GM18508 (cell line): ENCODE data around the gene IL36G.

Source experiments
- ATAC-seq: cut with Tn5 transposase; IDR thresholded peaks from one replicate; pipeline ENCODE4 v1.9.1; 2021; ENCODE audit warnings: moderate number of reproducible peaks; ENCODE audit not compliant: insufficient read depth, unreplicated experiment

The IL36G gene

DNA sequence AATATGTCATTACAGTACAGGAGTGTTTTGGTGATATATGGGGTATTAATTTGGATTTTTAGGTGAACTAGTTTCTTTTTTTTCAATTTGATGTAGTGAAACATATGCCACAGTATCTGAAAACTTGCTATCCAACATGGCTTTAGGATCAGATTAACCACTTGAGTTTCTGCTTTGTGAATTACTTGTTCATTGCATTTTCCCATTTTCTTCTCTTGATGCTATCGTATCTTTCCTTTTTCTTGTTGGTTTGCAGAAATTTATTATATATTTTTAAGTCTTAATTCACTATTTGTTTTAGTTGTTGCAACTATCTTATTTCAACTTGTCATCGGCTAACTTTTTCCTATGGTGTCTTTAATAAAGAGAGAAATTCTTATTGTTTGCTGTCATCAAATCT, 36.3 kb downstream of the IL36G start:
- no peak for ATAC-seq

DNA sequence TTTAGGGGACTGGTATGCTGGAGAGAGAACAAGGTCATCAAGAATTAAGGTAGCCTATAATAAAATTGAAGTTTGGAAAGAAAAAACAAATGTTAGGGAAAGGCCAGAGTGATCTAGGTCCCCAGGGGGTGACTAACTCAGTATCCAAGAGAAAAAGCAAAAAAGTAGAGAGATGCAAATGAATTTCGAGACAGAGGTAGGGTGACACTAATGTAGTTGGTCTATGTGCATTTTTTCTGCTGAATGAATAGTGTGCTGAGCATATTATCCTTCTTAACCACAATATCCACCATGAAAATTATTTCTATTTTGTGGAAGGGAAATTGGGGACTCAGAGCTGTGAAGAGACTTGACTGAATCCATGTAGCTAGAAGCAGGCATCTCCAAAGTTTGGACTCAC, 37.2 kb downstream of the IL36G start:
- no peak for ATAC-seq

DNA sequence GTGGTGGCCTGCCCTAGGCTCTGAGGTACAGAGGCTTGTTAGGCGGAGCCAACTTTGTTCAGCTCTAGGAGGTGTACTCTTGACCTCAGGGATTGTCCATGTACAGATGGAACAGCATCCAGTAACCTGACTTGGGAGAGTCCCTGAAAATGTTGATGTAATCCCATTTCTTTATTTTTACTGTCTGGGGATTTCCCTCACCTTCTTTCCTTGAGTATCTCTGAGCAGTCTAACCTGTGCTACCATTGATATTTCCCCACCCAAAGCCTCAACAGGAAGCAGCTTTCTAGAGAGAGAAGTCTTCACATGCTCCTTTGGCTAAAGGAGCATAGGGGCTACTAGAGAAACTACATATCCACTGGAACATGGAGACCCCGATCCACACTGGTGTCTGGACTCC, 37.8 kb downstream of the IL36G start:
- ATAC-seq: no peak

DNA sequence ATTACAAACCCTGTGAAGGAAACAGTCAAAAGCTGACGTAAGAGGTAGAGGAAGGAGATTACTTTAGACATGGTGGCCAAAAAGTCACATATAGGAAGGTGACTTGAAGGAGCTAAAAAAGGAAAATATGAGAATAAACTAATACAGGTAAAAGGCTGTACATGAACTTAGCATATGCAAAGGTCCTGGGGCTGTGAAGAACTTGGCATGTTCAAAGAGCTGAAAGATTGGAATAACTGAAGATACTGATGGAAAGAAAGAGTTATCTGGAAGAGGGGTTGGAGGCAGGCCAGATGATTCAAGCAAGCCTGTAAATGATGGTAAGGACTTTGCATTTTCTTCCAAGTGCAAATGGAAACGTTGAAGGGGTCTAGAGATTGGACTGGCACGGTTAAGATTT, 40.7 kb downstream of the IL36G start:
- ATAC-seq: no peak

DNA sequence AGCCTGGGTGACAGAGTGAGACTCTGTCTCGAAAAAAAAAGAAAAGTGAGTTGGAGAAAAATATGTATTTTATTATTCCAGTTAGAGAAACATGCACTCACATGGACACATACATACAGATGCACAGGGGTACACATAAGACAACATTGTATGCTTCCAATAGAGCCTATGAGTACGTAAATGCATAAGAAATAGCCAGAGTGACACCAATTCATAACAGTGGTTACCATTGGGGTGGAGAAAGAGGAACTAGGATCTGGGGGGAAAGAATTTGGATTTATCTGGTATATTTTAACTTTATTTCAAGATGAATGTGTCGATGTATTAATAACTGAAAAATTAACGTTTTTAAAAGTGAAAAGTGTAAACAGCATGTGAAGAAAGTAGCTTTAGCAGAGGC, 43.5 kb downstream of the IL36G start:
- no peak for ATAC-seq

DNA sequence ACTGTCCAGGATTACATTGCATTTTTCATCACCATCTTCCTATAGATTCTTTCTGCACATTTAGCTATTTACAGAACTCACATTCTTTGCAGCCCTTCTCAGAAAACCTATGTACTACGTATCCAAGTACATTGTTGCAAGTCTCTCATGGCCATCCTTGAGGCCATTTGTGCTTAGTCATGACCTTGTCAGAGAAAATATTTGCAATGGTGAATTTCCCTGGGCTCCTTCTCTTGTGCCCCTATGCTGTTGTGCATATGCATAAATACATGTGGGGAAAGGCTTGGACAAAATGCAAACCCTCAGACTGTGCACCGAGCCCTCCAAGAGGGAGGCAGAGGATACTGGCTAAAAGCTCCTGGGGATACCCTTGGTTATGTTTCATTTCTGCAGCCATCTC, 47.0 kb downstream of the IL36G start:
- ATAC-seq: no peak

DNA sequence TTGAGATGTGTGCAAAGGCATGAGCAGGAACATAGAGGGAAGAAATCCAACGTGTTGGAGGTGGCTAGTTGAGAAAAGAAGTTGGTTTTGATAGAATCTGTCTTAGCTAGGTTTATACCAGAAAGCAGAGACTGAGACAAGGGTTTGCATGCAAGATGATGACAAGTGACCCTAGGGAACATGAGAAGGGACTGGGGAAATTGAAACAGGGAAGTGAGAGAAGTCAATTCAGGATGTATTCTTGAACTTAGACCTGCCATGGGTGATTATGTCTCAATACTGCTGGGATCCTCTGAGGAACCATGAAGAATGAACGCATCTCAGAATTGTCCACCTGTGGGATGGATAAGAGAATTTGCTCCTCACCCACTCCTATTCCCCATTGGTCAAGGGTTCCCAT, 47.9 kb downstream of the IL36G start:
- no peak for ATAC-seq

DNA sequence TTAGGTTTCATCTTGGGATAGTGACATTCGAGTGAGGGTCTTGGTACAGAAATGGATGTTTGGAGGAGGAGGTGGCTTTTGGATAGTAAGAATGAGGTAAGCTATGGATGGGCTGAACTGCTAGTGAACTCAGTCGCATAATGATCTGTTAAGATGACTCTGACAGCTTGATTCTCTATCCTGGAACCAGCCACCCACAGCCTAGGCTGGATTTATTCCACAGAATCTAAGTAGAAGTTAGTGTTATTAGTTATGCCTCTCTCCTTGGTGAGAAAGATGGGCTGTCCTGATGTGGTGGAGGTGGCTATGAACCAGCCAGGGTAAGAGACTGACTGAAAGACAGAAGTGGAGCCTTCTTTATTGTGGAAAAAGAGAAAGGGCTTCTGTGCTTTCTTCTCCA, 49.9 kb downstream of the IL36G start:
- no peak for ATAC-seq

DNA sequence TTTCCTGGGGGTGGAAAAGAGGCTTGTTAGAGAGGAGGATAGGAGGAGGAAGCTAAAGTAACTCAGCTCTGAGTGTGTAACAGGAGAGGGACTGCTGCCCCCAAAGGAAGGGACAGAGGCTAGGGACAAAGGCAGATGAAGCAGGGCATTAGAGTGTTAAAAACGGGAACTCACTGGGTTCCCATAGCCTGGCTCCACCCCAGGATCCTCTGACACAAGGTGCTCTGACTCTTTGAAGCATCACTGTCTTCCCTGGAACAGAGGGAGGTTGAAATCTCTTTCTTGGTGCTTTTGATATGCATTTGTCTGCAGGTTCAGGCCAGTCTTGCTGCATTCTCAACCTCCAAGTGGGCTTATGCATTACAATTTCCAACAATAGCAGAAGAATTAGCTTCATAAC, 50.3 kb downstream of the IL36G start:
- no peak for ATAC-seq

DNA sequence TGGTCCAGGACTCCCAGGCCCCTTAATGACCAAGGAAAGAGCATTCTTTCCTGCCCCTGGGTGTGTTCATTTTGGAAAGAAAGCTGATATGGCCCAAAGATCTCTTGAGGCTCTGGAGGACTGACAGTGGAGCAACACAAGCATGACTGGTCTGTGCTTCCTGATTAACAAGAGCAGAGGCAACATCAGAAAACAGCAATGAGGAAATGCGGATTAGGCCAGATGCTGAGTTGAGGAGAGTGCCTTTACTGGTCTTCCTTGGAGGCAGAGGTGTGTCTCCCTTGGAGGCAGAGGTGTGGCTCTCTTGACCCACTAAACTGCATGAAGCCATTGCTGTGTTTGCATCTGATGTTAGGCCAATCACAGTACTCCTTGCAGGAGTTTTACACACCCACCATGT, 54.9 kb downstream of the IL36G start:
- ATAC-seq: no peak

DNA sequence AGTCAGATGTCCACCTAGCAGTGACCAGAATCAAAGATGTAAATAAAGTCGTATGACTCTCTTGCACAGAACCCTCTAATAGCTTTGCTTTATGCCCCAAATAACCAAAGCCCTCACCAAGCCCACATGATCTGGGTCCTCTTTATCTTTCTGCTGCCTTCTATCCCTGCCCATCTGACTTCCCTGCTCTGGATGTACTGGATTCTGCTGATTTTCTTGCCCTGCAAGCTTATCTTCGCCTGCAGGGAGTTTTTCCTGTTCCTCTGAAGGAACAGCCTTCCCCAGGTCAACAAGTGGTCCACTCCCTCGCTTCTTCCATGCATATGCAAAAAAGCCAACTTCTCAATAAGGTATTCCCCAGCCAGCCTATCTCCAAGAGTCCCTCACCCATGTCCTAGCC, 56.2 kb downstream of the IL36G start:
- ATAC-seq: no peak
